ENCODE results near the gene LACC1.

LACC1 gene

GRCh38 chr13:43879755-43880181 lies at the start of gene LACC1:
Gene LACC1, plus strand, starts transcription at chr13:43879904. Its CDS starts 1,082 bp downstream, at chr13:43880986.
- ATAC-seq = peak; percentile 67
- TF ChIP-seq PPARA (CRISPR knock-in tag; IDR thresholded peaks at IDR 0.05; ENCODE audit: borderline replicate concordance) (no peak), TCF4 (CRISPR knock-in tag; IDR thresholded peaks at IDR 0.05; ENCODE audit: borderline replicate concordance) (no peak), ZFP3 (CRISPR knock-in tag; IDR thresholded peaks at IDR 0.05) (no peak), TSHZ2 (CRISPR knock-in tag; IDR thresholded peaks at IDR 0.05) (no peak), OSR1 (CRISPR knock-in tag; IDR thresholded peaks at IDR 0.05) (no peak), PATZ1 (CRISPR knock-in tag; IDR thresholded peaks at IDR 0.05; ENCODE audit: borderline replicate concordance) (no peak), CSRNP3 (CRISPR knock-in tag; IDR thresholded peaks at IDR 0.05) (no peak), ZC3H10 (CRISPR knock-in tag; IDR thresholded peaks at IDR 0.05) (no peak), TOX (CRISPR knock-in tag; IDR thresholded peaks at IDR 0.05; ENCODE audit: borderline replicate concordance) (no peak), RARB (CRISPR knock-in tag; IDR thresholded peaks at IDR 0.05) (no peak), CSDC2 (CRISPR knock-in tag; IDR thresholded peaks at IDR 0.05) (no peak), ARNTL (CRISPR knock-in tag; IDR thresholded peaks at IDR 0.05; ENCODE audit: borderline replicate concordance, low read depth) (no peak), POU6F1 (CRISPR knock-in tag; IDR thresholded peaks at IDR 0.05; ENCODE audit: borderline replicate concordance, low read depth) (no peak)

- no peak for ATAC-seq
- TF ChIP-seq POU6F1 (CRISPR knock-in tag; IDR thresholded peaks at IDR 0.05; ENCODE audit: borderline replicate concordance, low read depth) = no peak
- no peak for TF ChIP-seq PPARA (CRISPR knock-in tag; IDR thresholded peaks at IDR 0.05; ENCODE audit: borderline replicate concordance)
- TF ChIP-seq ZNF565 (CRISPR knock-in tag; conservative IDR thresholded peaks at IDR 0.05; ENCODE audit: low read depth) = no peak
- TF ChIP-seq CSRNP3 (CRISPR knock-in tag; IDR thresholded peaks at IDR 0.05) = no peak
- no peak for TF ChIP-seq RARB (CRISPR knock-in tag; IDR thresholded peaks at IDR 0.05)
- no peak for TF ChIP-seq CREB5 (CRISPR knock-in tag; IDR thresholded peaks at IDR 0.05; ENCODE audit: low read depth)
- no peak for TF ChIP-seq ZFP30 (CRISPR knock-in tag; IDR thresholded peaks at IDR 0.05)
- TF ChIP-seq TSHZ2 (CRISPR knock-in tag; IDR thresholded peaks at IDR 0.05) = no peak
- TF ChIP-seq GLIS3 (CRISPR knock-in tag; IDR thresholded peaks at IDR 0.05) = no peak
Observed at GRCh38 chr13:43830497-43830881, 49.2 kb upstream of the LACC1 start.
